SK-N-SH (cell line): Measurements from ENCODE around the gene PPARGC1A. TPM values are rescaled to one million over a fixed set of nuclear protein-coding genes. Genes with fewer than 3 reads are reported as not detected.

Experiments used
- CTCF ChIA-PET: fragments of 300-600, 350-600 bp; formaldehyde crosslinking; extraction: SDS; loops from one replicate; lab custom pipeline; 2021; lab: Yijun Ruan, JAX
- POLR2A ChIA-PET: fragments of 350-600 bp; sonication (Branson Sonifier 250); formaldehyde crosslinking; extraction: SDS; loops from one replicate; lab custom pipeline; 2020; ENCODE audit warnings: antibody characterized with exemption, inconsistent platforms; lab: Yijun Ruan, JAX
- DNase-seq: peaks from one replicate; pipeline ENCODE4 v3.0.0; 2012
- H2AFZ ChIP-seq: fragments of 200-600 bp; sonication (generic); 2 replicates; pipeline ENCODE4 v1.8.1; 2016; ENCODE audit warnings: antibody characterized with exemption, mild to moderate bottlenecking, low read depth
- H3F3A ChIP-seq: fragments of 200-600 bp; sonication (generic); replicated peaks from 2 replicates; pipeline ENCODE3; 2016; ENCODE audit warnings: antibody characterized with exemption, mild to moderate bottlenecking; ENCODE audit not compliant: insufficient read depth
- H3K27ac ChIP-seq, 2 experiments: fragments of 200-500 bp in 1 of 2; fragments of 200-600 bp in 1 of 2; sonication (Bioruptor generic) in 1 of 2; sonication (generic), shearing (Covaris generic) in 1 of 2; 2 replicates each; pipeline versions ENCODE4 v1.5.1 to v1.6.1; 2014 to 2016; ENCODE audit warnings: low read depth in 2 of 2, inconsistent platforms in 1 of 2, low read length in 1 of 2, mild to moderate bottlenecking in 1 of 2, mixed read lengths in 1 of 2
- H3K27me3 ChIP-seq: fragments of 200-600 bp; sonication (generic), shearing (Covaris generic); 2 replicates; pipeline ENCODE4 v1.6.1; 2016; ENCODE audit warnings: mixed run types; ENCODE audit not compliant: insufficient read depth
- H3K36me3 ChIP-seq, 2 experiments: fragments of 200-500 bp in 1 of 2; fragments of 200-600 bp in 1 of 2; sonication (Bioruptor generic) in 1 of 2; sonication (generic) in 1 of 2; replicated peaks in 1 of 2; 2 replicates each; pipeline versions ENCODE3 to v1.5.1; 2014 to 2016; ENCODE audit warnings: low read length in 1 of 2, mild to moderate bottlenecking in 1 of 2; ENCODE audit not compliant: insufficient read depth in 2 of 2, control insufficient read depth in 1 of 2
- H3K4me1 ChIP-seq, 2 experiments: fragments of 200-500 bp in 1 of 2; fragments of 200-600 bp in 1 of 2; sonication (Bioruptor generic) in 1 of 2; sonication (generic), shearing (Covaris generic) in 1 of 2; 2 replicates each; pipeline versions ENCODE4 v1.5.1 to v1.6.1; 2014 to 2016; ENCODE audit warnings: low read depth in 1 of 2, low read length in 1 of 2, mixed run types in 1 of 2; ENCODE audit not compliant: insufficient read depth in 2 of 2, control insufficient read depth in 1 of 2
- H3K4me2 ChIP-seq: fragments of 200-600 bp; sonication (generic), shearing (Covaris generic); 2 replicates; pipeline ENCODE4 v1.6.1; 2017; ENCODE audit warnings: mixed run types
- H3K4me3 ChIP-seq, 2 experiments: fragments of 200-500 bp in 1 of 2; fragments of 200-600 bp in 1 of 2; sonication (Bioruptor generic) in 1 of 2; sonication (generic), shearing (Covaris generic) in 1 of 2; 2 replicates each; pipeline versions ENCODE4 v1.5.1 to v1.8.1; 2014 to 2016; ENCODE audit warnings: low read depth in 2 of 2, inconsistent platforms in 1 of 2, low read length in 1 of 2, mild to moderate bottlenecking in 1 of 2, mixed read lengths in 1 of 2, moderate library complexity in 1 of 2
- H3K79me2 ChIP-seq: fragments of 200-600 bp; sonication (generic); 2 replicates; pipeline ENCODE4 v1.8.1; 2017; ENCODE audit warnings: mild to moderate bottlenecking; ENCODE audit not compliant: insufficient read depth
- H3K9ac ChIP-seq: fragments of 200-600 bp; sonication (generic); 2 replicates; pipeline ENCODE4 v1.6.1; 2017; ENCODE audit warnings: mixed run types
- H3K9me2 ChIP-seq: fragments of 200-600 bp; sonication (generic); 2 replicates; pipeline ENCODE4 v1.6.1; 2017; ENCODE audit warnings: mixed run types
- H3K9me3 ChIP-seq: fragments of 200-600 bp; sonication (generic); 2 replicates; pipeline ENCODE4 v1.6.1; 2017; ENCODE audit warnings: mixed run types, mild to moderate bottlenecking, moderate library complexity
- H4K20me1 ChIP-seq: fragments of 200-600 bp; sonication (generic); 2 replicates; pipeline ENCODE4 v1.6.1; 2017; ENCODE audit warnings: mild to moderate bottlenecking, mixed run types; ENCODE audit not compliant: insufficient read depth
- CHD2 ChIP-seq: fragments of 150-350 bp; IDR thresholded peaks from 2 replicates; pipeline ENCODE4 v1.6.1; 2018; ENCODE audit warnings: low read length; ENCODE audit not compliant: partially characterized antibody
- EP300 ChIP-seq, 2 experiments: IDR thresholded peaks; 2 replicates each; pipeline versions ENCODE4 v1.4.0 to v1.6.1; 2012; ENCODE audit warnings: borderline replicate concordance in 1 of 2, low read depth in 1 of 2, low read length in 1 of 2
- FOXJ3 ChIP-seq: sonication (generic); formaldehyde crosslinking; IDR thresholded peaks from 2 replicates; pipeline ENCODE4 v1.5.1; 2020; ENCODE audit warnings: mild to moderate bottlenecking, missing genetic modification reagents
- MEF2A ChIP-seq: IDR thresholded peaks from 2 replicates; pipeline ENCODE4 v1.4.0; 2012; ENCODE audit warnings: low read depth, borderline replicate concordance
- RAD21 ChIP-seq: IDR thresholded peaks from 2 replicates; pipeline ENCODE4 v1.6.1; 2012; ENCODE audit warnings: mild to moderate bottlenecking, low read length
- REST ChIP-seq: IDR thresholded peaks from 2 replicates; pipeline ENCODE4 v1.6.1; 2012; ENCODE audit warnings: mild to moderate bottlenecking, low read depth, low read length, moderate library complexity
- SMC3 ChIP-seq: IDR thresholded peaks from 2 replicates; pipeline ENCODE4 v1.6.1; 2012; ENCODE audit warnings: low read depth, low read length, improper control_type of control experiment
- TEAD4 ChIP-seq: IDR thresholded peaks from 2 replicates; pipeline ENCODE4 v1.4.0; 2012; ENCODE audit warnings: mild to moderate bottlenecking, borderline replicate concordance; ENCODE audit not compliant: insufficient read depth
- YY1 ChIP-seq: IDR thresholded peaks from 2 replicates; pipeline ENCODE4 v1.4.0; 2012; ENCODE audit warnings: low read depth, mild to moderate bottlenecking
- WGBS: methylation state at CpG from one replicate; pipeline ENCODE4 v1.1.6; 2017; ENCODE audit warnings: low lambda C conversion rate; 5-methylcytosine and 5-hydroxymethylcytosine counted together
- polyA plus RNA-seq, 3 experiments: library from polyadenylated mRNA; depleted of rRNA; stranded (reverse); fragments of >200 nt; gene quantifications; 2 replicates each; pipeline ENCODE4 v1.2.3, GENCODE V29; 2012
- TF ChIP-seq, protein P1 (sequence below): fragments of 200-600 bp; sonication (generic); IDR thresholded peaks from 2 replicates; pipeline ENCODE4 v1.6.1; 2017; ENCODE audit warnings: antibody characterized with exemption, mild to moderate bottlenecking, moderate library complexity

PPARGC1A gene
- polyA plus RNA-seq, 1 of the 3 experiments (the other 2 are of a cell fraction): 0.07 TPM

GRCh38 chr4:23860919-23861318 is 28.9 kb downstream of the PPARGC1A start:
- no peaks in the 10 kb centered on the region for H4K20me1 ChIP-seq
- no peaks in the 10 kb centered on the region for H3K27me3 ChIP-seq
- POLR2A ChIA-PET: no interaction called here
- CTCF ChIA-PET: interaction anchor here (1.0 kb wide), 1 partner anchor 559 kb away, joined by 3 read pairs; no protein-coding TSS in a partner anchor
- TF ChIP-seq REST (no peak), FOXJ3 (CRISPR knock-in tag) (no peak), EP300 (IDR thresholded peaks at IDR 0.05; ENCODE audit: borderline replicate concordance in 1 of 2, low read depth in 1 of 2, low read length in 1 of 2) (no peak), YY1 (no peak), MEF2A (no peak), TEAD4 (no peak)
- no peak overlapping the region for H3K27ac ChIP-seq
- no peak for DNase-seq
- H3K4me3 ChIP-seq: no peak overlapping the region
- WGBS: 24% methylated on average over 3 of the region's 3 CpGs
- no peak overlapping the region for H3K9ac ChIP-seq
- H3F3A ChIP-seq: no peaks in the 10 kb centered on the region
- no peaks in the 10 kb centered on the region for H3K9me2 ChIP-seq
- H3K36me3 ChIP-seq: no peaks in the 10 kb centered on the region
- H3K4me2 ChIP-seq: no peak overlapping the region
- H3K4me1 ChIP-seq: no peaks in the 10 kb centered on the region
- H2AFZ ChIP-seq: no peak overlapping the region
- no peaks in the 10 kb centered on the region for H3K79me2 ChIP-seq
- H3K9me3 ChIP-seq: no peaks in the 10 kb centered on the region

GRCh38 chr4:23857367-23857959 is 32.4 kb downstream of the PPARGC1A start:
- Histone ChIP-seq H3K9me3 (no peaks in the 10 kb centered on the region), H3K27ac (no peak overlapping the region), H3K79me2 (no peaks in the 10 kb centered on the region), H2AFZ (no peak overlapping the region), H4K20me1 (no peaks in the 10 kb centered on the region), H3K9me2 (no peaks in the 10 kb centered on the region), H3K4me3 (no peak overlapping the region), H3K36me3 (no peaks in the 10 kb centered on the region), H3K4me2 (no peak overlapping the region), H3F3A (no peaks in the 10 kb centered on the region), H3K27me3 (no peaks in the 10 kb centered on the region), H3K9ac (no peak overlapping the region), H3K4me1 (no peaks in the 10 kb centered on the region)
- POLR2A ChIA-PET: no interaction called here
- no peak for DNase-seq
- CTCF ChIA-PET: interaction anchor here (1.0 to 2.7 kb wide), 6 partner anchors 10 to 178 kb away, joined by 3 to 7 read pairs (median 3); no protein-coding TSS in a partner anchor
- 46% methylated on average over 4 of the region's 4 CpGs for WGBS
- TF ChIP-seq SMC3 (peak; percentile 38; the same call in 1 of the 2 replicates), MEF2A (no peak), RAD21 (peak; percentile 72), FOXJ3 (CRISPR knock-in tag) (no peak), CHD2 (no peak)
- TF ChIP-seq, protein P1, sequence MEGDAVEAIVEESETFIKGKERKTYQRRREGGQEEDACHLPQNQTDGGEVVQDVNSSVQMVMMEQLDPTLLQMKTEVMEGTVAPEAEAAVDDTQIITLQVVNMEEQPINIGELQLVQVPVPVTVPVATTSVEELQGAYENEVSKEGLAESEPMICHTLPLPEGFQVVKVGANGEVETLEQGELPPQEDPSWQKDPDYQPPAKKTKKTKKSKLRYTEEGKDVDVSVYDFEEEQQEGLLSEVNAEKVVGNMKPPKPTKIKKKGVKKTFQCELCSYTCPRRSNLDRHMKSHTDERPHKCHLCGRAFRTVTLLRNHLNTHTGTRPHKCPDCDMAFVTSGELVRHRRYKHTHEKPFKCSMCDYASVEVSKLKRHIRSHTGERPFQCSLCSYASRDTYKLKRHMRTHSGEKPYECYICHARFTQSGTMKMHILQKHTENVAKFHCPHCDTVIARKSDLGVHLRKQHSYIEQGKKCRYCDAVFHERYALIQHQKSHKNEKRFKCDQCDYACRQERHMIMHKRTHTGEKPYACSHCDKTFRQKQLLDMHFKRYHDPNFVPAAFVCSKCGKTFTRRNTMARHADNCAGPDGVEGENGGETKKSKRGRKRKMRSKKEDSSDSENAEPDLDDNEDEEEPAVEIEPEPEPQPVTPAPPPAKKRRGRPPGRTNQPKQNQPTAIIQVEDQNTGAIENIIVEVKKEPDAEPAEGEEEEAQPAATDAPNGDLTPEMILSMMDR: peak; percentile 25
